ENCODE measurements around the gene MOV10.

- no peak for TF ChIP-seq POLR2AphosphoS5 (IDR thresholded peaks at IDR 0.05)
- no peak for TF ChIP-seq EP300 (IDR thresholded peaks at IDR 0.05)
Observed at GRCh38 chr1:112626193-112626592, 48.3 kb upstream of the MOV10 start.
